Lower leg skin (tissue), 4 donors: ENCODE data around the gene SLC16A12. TPM values are rescaled to one million over a fixed set of nuclear protein-coding genes. Genes with fewer than 3 reads are reported as not detected.

Experiments
- DNase-seq, 2 donors: peaks; one replicate each; pipeline ENCODE4 v3.0.0-alpha.2; 2019; ENCODE audit warnings: low spot score in 2 of 2
- H3K4me3 ChIP-seq: fragments of 200-600 bp; sonication (generic); 2 replicates; pipeline ENCODE4 v1.5.1; 2017; ENCODE audit warnings: mild to moderate bottlenecking, low read depth; ENCODE audit not compliant: poor library complexity, severe bottlenecking
- POLR2A ChIP-seq, 2 donors: fragments of 450-650 bp; IDR thresholded peaks; one replicate each; pipeline ENCODE4 v1.6.1; 2016 to 2017; ENCODE audit warnings: antibody characterized with exemption in 2 of 2, mild to moderate bottlenecking in 1 of 2, moderate library complexity in 1 of 2
- WGBS, 2 donors: methylation state at CpG; one replicate each; pipeline ENCODE4 v1.1.5; 2018; 5-methylcytosine and 5-hydroxymethylcytosine counted together
- intact Hi-C: fragments of 100-400 bp; cut with DNase I; formaldehyde crosslinking; loops from one replicate; pipeline ENCODE4 v1.15.0; 2023; ENCODE audit warnings: low total_unique reads
- total RNA-seq, 4 donors: library from RNA; depleted of rRNA; stranded (reverse); fragments of >200 nt; gene quantifications; one replicate each; pipeline ENCODE4 v1.1.0, GENCODE V29; 2016
- TF ChIP-seq, protein P1 (sequence below), 3 donors: fragments of 450-650 bp; IDR thresholded peaks; one replicate each; pipeline ENCODE4 v1.5.1; 2016; ENCODE audit warnings: antibody characterized with exemption in 3 of 3, mild to moderate bottlenecking in 3 of 3, moderate library complexity in 2 of 3

The SLC16A12 gene
- total RNA-seq, 4 donors from 2014 or later, result 0.13 to 1.5 (median 0.90) TPM

DNA sequence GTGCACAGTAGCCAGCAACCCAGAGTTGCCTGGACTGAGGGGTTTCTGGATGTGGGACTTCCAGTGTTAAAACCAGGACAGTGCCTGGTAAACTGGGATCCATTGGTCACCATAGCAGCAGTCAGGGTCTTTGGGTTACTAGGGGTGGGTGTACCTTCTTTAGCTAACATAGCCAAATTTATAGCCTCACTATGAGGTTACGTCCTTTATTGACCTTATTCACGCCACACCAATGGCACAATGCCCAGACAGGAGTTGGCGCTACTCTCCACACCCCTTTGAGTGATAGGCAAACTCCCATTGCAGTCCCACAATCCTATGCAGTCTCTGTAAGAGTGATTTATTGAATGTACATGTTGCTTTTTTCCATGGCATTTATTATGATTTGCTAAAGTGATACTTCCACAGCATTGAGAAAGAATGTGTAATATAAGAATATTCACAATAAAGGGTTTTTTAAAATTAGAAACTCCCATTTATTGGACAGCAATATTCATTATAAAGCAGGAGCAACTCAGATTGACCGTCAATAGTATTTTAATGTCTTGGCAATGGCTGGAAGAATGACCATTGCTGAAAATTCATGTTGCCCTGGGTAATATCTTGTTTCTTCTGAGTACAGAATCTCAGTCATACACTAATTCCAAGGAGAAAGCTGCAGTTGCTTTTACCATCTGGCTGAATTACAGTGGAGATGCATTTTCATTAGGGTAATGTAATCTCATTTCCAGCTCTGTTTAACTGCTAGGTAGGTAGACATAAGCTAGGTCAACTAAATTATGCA is 95.0 kb downstream of the SLC16A12 start:
- H3K4me3 ChIP-seq, result no peak overlapping the region
- 43 to 84% methylated on average over 4 of the region's 4 CpGs for WGBS, 2 donors
- no peak for DNase-seq
- intact Hi-C loops, result no loop called here
- TF ChIP-seq POLR2A (IDR thresholded peaks at IDR 0.05), result no peak
- TF ChIP-seq, protein P1, sequence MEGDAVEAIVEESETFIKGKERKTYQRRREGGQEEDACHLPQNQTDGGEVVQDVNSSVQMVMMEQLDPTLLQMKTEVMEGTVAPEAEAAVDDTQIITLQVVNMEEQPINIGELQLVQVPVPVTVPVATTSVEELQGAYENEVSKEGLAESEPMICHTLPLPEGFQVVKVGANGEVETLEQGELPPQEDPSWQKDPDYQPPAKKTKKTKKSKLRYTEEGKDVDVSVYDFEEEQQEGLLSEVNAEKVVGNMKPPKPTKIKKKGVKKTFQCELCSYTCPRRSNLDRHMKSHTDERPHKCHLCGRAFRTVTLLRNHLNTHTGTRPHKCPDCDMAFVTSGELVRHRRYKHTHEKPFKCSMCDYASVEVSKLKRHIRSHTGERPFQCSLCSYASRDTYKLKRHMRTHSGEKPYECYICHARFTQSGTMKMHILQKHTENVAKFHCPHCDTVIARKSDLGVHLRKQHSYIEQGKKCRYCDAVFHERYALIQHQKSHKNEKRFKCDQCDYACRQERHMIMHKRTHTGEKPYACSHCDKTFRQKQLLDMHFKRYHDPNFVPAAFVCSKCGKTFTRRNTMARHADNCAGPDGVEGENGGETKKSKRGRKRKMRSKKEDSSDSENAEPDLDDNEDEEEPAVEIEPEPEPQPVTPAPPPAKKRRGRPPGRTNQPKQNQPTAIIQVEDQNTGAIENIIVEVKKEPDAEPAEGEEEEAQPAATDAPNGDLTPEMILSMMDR (IDR thresholded peaks at IDR 0.05), result no peak

DNA sequence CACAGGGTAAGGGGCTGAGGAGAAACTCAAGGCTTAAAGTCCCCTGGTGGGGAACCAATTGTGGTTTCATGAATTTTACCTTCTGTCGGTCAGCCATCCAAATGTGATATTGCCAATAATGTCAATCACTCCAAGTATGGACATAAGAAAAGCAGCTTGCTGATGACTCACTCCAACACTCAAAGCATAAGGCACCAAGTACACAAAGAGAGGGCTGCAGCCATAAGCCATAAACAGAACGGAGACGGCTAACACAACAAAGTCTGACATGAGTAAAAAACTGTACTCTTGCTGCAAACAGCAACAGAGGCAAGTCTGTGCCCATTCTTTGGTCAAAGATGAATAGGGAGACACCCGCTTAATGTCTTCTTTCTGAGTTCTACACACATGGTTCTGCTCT is 96.9 kb downstream of the SLC16A12 start:
- intact Hi-C loops, result no loop called here
- H3K4me3 ChIP-seq, result no peak overlapping the region
- WGBS, 2 donors, result 82 to 93% methylated on average over 4 of the region's 4 CpGs
- DNase-seq, result no peak
- TF ChIP-seq, protein P1 (IDR thresholded peaks at IDR 0.05), result no peak
- no peak for TF ChIP-seq POLR2A (IDR thresholded peaks at IDR 0.05)

DNA sequence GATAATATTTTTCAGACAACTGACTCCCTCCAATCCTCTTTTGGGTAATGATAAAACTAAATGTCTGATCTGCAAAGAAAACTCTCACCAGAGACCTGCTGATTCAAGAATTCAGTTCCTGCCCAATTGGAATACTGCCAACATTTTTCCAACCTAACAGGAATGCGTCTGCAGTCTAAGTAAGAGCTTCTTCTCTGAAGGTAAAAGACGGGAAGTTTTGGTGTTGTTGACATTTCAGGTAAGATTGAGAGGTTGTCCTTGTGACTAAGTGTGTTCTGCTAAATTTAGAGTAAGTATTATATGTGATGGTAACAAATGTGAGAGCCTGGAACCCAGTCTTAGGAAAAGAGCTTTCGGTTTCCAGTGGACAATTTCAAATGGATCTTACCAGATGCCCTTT is 103.4 kb downstream of the SLC16A12 start:
- intact Hi-C loops, result no loop called here
- WGBS, 2 donors, result 53 to 55% methylated on average over 3 of the region's 3 CpGs
- TF ChIP-seq, protein P1 (IDR thresholded peaks at IDR 0.05), result no peak
- no peak for TF ChIP-seq POLR2A (IDR thresholded peaks at IDR 0.05)
- H3K4me3 ChIP-seq, result no peak overlapping the region
- DNase-seq, result no peak

DNA sequence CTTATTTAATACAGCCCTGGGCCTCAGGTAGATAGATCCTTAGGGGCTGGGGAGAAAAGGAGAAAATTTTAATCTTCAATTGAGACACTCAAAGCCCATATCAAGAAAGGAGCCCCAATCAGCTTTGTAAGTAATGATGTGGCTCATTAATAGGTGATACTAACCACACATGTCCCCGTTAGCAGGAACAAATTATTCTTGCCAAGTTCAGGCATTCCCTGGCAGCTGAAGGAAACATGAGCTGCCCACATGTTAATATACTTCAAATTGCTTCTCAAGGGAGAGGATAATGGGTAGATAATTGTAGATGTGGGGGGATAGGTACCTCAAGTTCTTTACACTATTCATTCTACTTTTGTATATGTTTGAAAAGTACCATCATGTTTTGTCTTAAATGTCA is 106.5 kb downstream of the SLC16A12 start:
- intact Hi-C loops, result no loop called here
- no peak overlapping the region for H3K4me3 ChIP-seq
- no peak for DNase-seq
- 14 to 24% methylated on average over 1 of the region's 1 CpG for WGBS, 2 donors
- no peak for TF ChIP-seq POLR2A (IDR thresholded peaks at IDR 0.05)
- TF ChIP-seq, protein P1 (IDR thresholded peaks at IDR 0.05), result no peak

DNA sequence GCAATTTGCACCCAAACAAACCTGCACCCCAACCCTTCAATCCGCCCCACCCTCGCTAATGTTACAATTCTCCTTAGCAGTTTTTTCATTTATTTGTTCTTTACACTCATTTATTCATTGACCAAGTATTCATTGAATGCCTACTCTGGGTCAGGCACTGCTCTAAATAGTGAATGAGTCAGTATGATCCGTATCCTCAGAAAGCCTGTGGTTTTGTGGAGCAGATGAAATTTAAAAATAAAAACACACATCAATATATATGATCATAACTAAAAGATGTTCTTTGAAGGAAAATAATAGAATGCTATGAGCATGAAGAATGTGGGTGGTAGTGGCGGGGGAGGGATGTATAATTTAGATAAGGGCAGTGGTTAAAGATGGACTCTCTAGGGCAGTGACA is 107.8 kb downstream of the SLC16A12 start:
- intact Hi-C loops, result loop anchor here (2.0 kb wide), 1 partner anchor 135 kb away; no protein-coding TSS in a partner anchor
- no peak for DNase-seq
- TF ChIP-seq POLR2A (IDR thresholded peaks at IDR 0.05), result no peak
- TF ChIP-seq, protein P1 (IDR thresholded peaks at IDR 0.05), result no peak
- WGBS, 2 donors, result 87 to 92% methylated on average over 4 of the region's 4 CpGs
- no peak overlapping the region for H3K4me3 ChIP-seq
